GDM1 (cell line): Measurements from ENCODE around the gene ITPK1.
"Not testable (repeated sequence)": the region's sequence is repeated elsewhere in the genome, so short reads cannot be mapped to it uniquely, and the experiment has no call there.

Experiments
- DNase-seq: peaks from one replicate; lab custom pipeline; 2025; lab: John Stamatoyannopoulos, UW

Gene ITPK1

GRCh38 chr14:93084866-93085857 is 30.6 kb downstream of the ITPK1 start:
- DNase-seq = no peak

DNA sequence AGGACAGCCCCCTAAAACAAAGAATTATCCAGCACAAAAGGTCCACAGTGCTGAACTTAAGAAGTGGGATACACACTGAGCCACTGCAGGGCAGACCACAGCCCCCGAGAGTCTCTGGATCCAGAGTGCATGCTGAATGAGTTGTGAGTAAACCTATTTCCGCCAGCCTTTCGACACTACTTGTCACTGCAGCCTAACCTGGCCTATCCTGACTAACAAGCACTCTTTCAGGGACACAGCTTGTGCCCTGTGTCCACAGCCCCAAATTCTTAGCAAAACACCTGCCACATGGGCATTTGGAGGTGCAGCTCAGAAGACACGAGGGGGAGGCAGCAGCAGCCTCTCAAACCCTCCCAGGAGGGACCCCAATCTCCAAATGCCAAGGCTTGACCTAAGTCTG is 31.3 kb downstream of the ITPK1 start:
- no peak for DNase-seq

DNA sequence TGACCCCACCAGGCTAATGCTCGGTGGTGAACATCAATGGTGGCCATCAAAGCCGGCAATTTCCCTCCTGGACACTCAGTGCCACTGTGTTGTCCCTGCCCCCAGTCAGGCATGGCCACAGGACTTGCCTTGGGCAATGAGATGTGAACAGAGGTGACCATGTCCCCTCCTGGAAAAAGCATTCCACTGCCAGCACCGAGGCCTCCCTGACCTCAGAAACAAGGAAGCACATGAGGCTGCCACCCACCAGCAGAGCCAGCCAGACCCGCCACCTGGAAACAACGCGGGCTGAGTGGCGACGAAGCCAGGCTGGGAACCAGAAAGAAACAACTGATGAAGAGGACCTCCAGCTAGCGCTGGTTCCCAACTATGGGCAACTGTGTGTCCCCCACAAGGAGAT is 31.8 kb downstream of the ITPK1 start:
- no peak for DNase-seq

GRCh38 chr14:93082576-93083001 is 33.1 kb downstream of the ITPK1 start:
- DNase-seq = no peak

DNA sequence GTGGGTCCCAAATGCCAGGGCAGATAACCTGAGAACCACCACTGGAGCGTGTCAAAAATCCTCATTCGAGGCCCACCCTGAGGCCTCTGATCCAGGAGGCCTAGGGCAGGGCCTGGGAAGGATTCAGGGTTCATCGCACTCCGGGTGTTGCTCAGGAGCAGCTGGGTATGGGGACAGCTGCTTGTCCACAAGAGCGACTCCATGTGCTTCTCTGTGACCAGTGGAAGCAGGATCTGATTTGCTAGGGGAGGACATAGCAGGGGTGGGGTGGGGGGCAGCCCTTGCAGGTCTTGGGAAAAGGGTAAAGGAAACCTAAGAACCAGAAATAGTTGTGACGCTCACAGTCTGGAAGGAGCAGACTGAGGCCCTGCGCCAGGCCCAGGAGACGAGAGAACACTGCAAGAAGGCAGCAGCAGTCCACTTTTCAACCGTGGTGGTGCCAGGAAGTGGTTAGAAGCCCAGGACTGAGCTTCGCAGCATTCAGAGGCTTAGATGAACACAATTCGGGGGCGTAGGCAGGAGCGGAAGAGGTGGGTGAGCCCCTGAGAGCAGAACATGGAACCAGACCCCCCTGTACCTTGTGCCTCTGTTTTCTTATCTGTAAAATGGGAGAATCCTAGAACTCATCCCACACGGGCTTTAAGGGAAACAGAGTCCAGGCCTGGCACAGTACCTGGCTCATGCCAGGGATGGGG is 33.7 kb downstream of the ITPK1 start:
- DNase-seq = no peak

- DNase-seq = no peak
Measured at GRCh38 chr14:93079865-93080403, 35.8 kb downstream of the ITPK1 start.

- DNase-seq = no peak
Measured at GRCh38 chr14:93079321-93079720, 36.4 kb downstream of the ITPK1 start.

- DNase-seq = no peak
Measured at GRCh38 chr14:93078870-93079269, 36.9 kb downstream of the ITPK1 start.

- no peak for DNase-seq
Measured at GRCh38 chr14:93076755-93077154, 39.0 kb downstream of the ITPK1 start.

GRCh38 chr14:93075891-93076290 is 39.8 kb downstream of the ITPK1 start:
- DNase-seq = no peak

- peak; percentile 74 for DNase-seq
Measured at GRCh38 chr14:93073910-93074769, 41.6 kb downstream of the ITPK1 start.

DNA sequence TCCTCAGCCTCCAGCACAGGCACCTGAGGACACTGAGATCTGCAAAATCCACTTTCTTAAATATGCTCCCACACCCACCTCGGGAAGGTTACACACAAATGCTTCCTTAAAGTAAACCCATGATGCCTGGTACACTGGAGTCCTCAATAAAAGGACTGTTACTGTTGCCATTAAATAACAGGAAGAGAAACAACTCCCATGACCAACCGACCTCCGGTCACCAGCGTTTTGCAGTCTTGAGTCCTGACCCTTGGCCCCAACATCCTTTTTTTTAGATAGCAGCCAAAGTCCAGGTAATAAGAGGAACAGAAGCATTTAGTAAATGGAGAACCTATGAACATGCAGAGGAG is 42.4 kb downstream of the ITPK1 start:
- no peak for DNase-seq

DNA sequence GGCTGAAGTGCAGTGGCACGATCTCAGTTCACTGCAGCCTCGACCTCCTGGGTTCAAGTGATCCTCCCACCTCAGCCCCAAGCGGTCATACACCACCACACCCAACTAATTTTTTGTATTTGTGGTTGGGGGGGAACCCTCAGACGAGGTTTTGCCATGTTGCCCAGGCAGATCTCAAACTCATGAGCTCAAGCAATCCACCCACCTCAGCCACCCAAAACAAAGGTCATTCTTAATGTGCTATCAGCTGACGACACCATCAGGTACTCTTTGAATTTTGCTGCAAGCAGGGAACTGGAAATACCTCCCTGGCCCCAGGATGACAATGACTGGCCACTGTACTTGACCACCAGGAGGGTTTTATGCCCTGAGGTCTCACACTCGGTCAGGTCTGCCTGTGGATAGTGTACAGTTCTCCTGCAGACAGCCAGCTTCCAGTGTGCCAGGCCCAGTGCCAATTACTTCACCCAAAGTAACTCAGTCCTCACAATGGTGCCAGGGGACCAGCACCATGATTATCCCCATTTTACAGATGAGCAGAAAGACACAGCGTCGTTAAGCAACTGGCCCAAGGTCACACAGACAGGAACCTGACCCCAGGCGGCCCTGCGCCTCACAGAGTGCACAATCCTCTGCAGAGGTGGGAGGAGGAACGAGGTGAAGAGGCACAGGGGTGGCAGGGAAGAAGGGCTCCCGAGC is 42.9 kb downstream of the ITPK1 start:
- no peak for DNase-seq

DNA sequence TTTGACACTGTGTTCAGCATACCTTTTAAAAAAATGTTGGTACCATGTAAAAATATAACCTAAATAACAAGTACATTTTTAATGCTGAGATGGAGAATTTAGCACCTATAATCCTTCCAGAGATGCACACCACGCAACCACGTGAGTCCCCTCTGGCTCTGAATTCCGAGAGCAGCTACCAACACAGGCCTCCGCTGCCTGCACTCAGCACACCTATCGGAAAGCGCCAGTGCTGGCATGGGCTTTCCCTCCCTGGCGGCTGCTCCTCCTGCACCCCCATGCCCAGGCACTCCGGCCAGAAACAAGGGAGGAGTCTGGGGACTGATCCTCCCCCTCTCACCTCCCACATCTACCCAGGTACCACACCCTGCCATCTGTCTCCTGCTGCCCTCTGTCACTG is 47.0 kb downstream of the ITPK1 start:
- DNase-seq = no peak

DNA sequence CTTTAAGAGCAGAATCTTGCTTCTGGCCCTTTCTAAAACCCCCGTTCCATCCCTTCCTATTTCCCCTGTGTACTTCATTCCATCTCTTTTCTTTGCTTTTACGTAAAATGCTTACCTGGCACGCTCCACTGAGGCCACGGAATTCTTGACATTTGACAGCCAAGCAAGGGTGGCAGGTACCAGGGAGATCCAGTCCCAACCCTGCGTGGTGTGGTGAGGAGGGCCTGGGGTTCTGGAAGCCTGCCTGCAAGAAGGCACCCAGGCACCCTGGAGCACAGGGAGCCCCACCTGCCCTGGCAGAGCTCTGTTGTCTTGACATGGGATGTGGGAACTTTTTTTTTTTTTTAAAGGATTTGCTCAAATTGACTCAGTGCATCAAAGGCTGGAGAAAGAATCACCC is 48.6 kb downstream of the ITPK1 start:
- no peak for DNase-seq

GRCh38 chr14:93065272-93065730 is 50.4 kb downstream of the ITPK1 start:
- no peak for DNase-seq

GRCh38 chr14:93064411-93065271 is 51.1 kb downstream of the ITPK1 start:
- DNase-seq = no peak

- no peak for DNase-seq
Measured at GRCh38 chr14:93063393-93063792, 52.3 kb downstream of the ITPK1 start.

DNA sequence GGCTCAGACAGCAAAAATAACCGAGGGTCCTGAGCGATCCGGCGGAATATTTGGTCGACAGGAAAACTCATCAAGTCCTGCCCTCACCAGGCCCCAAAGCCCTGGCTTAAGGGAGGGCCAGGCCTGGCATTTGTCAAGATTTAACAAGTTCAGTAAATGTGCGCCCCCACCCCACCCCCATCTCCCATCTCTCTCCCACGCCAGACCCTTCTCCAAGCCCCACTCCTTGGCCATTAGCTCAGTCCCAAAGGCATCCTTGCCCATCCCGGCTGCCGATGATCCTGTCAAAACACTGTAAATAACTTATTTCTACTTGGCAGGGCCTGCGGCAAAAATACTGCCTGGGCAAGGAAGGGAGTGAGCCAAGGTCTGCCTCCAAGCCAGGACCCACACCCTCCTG is 52.8 kb downstream of the ITPK1 start:
- DNase-seq = no peak

DNA sequence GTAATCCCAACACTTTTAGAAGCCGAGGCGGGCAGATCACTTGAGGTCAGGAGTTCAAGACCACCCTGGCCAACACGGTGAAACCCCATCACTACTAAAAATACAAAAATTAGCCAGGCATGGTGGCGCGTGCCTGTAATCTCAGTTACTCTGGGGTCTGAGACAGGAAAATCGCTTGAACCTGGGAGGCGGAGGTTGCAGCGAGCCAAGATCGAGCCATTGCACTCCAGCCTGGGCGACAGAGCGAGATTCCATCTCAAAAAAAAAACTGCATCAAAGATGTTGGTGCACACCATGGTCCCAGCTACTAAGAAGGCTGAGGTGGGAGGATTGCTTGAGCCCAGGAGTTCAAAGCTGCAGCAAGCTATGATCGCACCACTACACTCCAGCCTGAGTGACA is 53.7 kb downstream of the ITPK1 start:
- not testable (repeated sequence) for DNase-seq
